ENCODE measurements around the gene TEX36.
"Not testable (repeated sequence)": the region's sequence is repeated elsewhere in the genome, so short reads cannot be mapped to it uniquely, and the experiment has no call there.

The TEX36 gene

GRCh38 chr10:125628104-125629049, 54.6 kb downstream of the TEX36 start:
- DNase-seq: no peak

- DNase-seq: no peak
These were observed 55.3 kb downstream of the TEX36 start for GRCh38 chr10:125627646-125628045.

GRCh38 chr10:125626671-125627070, 56.3 kb downstream of the TEX36 start:
- no peak for DNase-seq

- no peak for DNase-seq
These were observed 57.4 kb downstream of the TEX36 start for GRCh38 chr10:125625586-125625985.

- DNase-seq: no peak
These were observed 58.2 kb downstream of the TEX36 start for GRCh38 chr10:125624800-125625199.

- no peak for DNase-seq
These were observed 61.9 kb downstream of the TEX36 start for GRCh38 chr10:125621052-125621451.

GRCh38 chr10:125620401-125620800, 62.6 kb downstream of the TEX36 start:
- DNase-seq: no peak

- not testable (repeated sequence) for DNase-seq
These were observed 69.9 kb downstream of the TEX36 start for GRCh38 chr10:125613062-125613461.

- DNase-seq: no peak
These were observed 71.2 kb downstream of the TEX36 start for GRCh38 chr10:125611756-125612155.

GRCh38 chr10:125611216-125611615, 71.7 kb downstream of the TEX36 start:
- no peak for DNase-seq

- no peak for DNase-seq
These were observed 73.1 kb downstream of the TEX36 start for GRCh38 chr10:125609859-125610258.

GRCh38 chr10:125608474-125608873, 74.5 kb downstream of the TEX36 start:
- DNase-seq: no peak

- DNase-seq: no peak
These were observed 75.2 kb downstream of the TEX36 start for GRCh38 chr10:125607689-125608290.

- DNase-seq: no peak
These were observed 76.5 kb downstream of the TEX36 start for GRCh38 chr10:125606414-125607010.
